RWPE2 (cell line): ENCODE data around the gene AFG3L2.

Experiments
- ATAC-seq: fragments of 200-7000 bp; cut with Tn5 transposase; 3 replicates; pipeline ENCODE4 v1.9.1; 2021; ENCODE audit warnings: low read depth
- DNase-seq: peaks from one replicate; pipeline ENCODE4 v3.0.0-alpha.2; 2020; ENCODE audit warnings: low spot score
- H3K27ac ChIP-seq: fragments of 450-650 bp; 2 replicates; pipeline ENCODE4 v1.5.1; 2017; ENCODE audit warnings: mild to moderate bottlenecking; ENCODE audit not compliant: poor library complexity, severe bottlenecking
- H3K27me3 ChIP-seq: fragments of 250-450 bp; sonication (Bioruptor Pico); 2 replicates; pipeline ENCODE4 v1.5.1; 2021; ENCODE audit warnings: mild to moderate bottlenecking, moderate library complexity; ENCODE audit not compliant: insufficient read depth, poor library complexity, severe bottlenecking
- H3K36me3 ChIP-seq: fragments of 250-450 bp; sonication (Bioruptor Pico); 2 replicates; pipeline ENCODE4 v1.5.1; 2020; ENCODE audit warnings: low read depth, mild to moderate bottlenecking, moderate library complexity
- H3K4me1 ChIP-seq: fragments of 250-450 bp; sonication (Bioruptor Pico); 2 replicates; pipeline ENCODE4 v1.5.1; 2021; ENCODE audit warnings: mild to moderate bottlenecking, moderate library complexity; ENCODE audit not compliant: insufficient read depth, poor library complexity, severe bottlenecking
- H3K4me3 ChIP-seq: fragments of 250-450 bp; sonication (Bioruptor Pico); 2 replicates; pipeline ENCODE4 v1.5.1; 2021; ENCODE audit warnings: mild to moderate bottlenecking, moderate library complexity; ENCODE audit not compliant: severe bottlenecking
- H3K9me3 ChIP-seq: fragments of 250-450 bp; sonication (Bioruptor Pico); 2 replicates; pipeline ENCODE4 v1.5.1; 2021; ENCODE audit warnings: mild to moderate bottlenecking, moderate library complexity; ENCODE audit not compliant: severe bottlenecking
- CTCF ChIP-seq: fragments of 450-650 bp; IDR thresholded peaks from one replicate; pipeline ENCODE4 v1.5.1; 2017; ENCODE audit warnings: mild to moderate bottlenecking, moderate library complexity; ENCODE audit not compliant: poor library complexity, severe bottlenecking

AFG3L2 gene

GRCh38 chr18:12295389-12296086 lies 81.5 kb downstream of the AFG3L2 start:
- Histone ChIP-seq H3K27ac (peak overlapping the region; percentile 57), H3K4me3 (no peak overlapping the region), H3K27me3 (no peaks in the 10 kb centered on the region), H3K36me3 (no peaks in the 10 kb centered on the region), H3K9me3 (peaks cover 3% of the 10 kb centered on the region), H3K4me1 (peaks cover 14% of the 10 kb centered on the region)
- ATAC-seq (peak; percentile 63), DNase-seq (no peak)
- no peak for TF ChIP-seq CTCF

- Histone ChIP-seq H3K27me3 (no peaks in the 10 kb centered on the region), H3K4me3 (no peak overlapping the region), H3K27ac (no peak overlapping the region), H3K9me3 (peaks cover 3% of the 10 kb centered on the region), H3K4me1 (peaks cover 17% of the 10 kb centered on the region), H3K36me3 (no peaks in the 10 kb centered on the region)
- ATAC-seq (no peak), DNase-seq (no peak)
- no peak for TF ChIP-seq CTCF
Observed at GRCh38 chr18:12293831-12294230, 83.2 kb downstream of the AFG3L2 start.

GRCh38 chr18:12291690-12292089 lies 85.3 kb downstream of the AFG3L2 start:
- no peaks in the 10 kb centered on the region for H3K27me3 ChIP-seq
- peaks cover 27% of the 10 kb centered on the region for H3K4me1 ChIP-seq
- peaks cover 1% of the 10 kb centered on the region for H3K9me3 ChIP-seq
- ATAC-seq (no peak), DNase-seq (no peak)
- no peak overlapping the region for H3K4me3 ChIP-seq
- TF ChIP-seq CTCF = no peak
- H3K27ac ChIP-seq = no peak overlapping the region
- H3K36me3 ChIP-seq = no peaks in the 10 kb centered on the region

- DNase-seq (no peak), ATAC-seq (no peak)
- no peak overlapping the region for H3K27ac ChIP-seq
- H3K4me1 ChIP-seq = peaks cover 22% of the 10 kb centered on the region
- no peak for TF ChIP-seq CTCF
- no peak overlapping the region for H3K4me3 ChIP-seq
- H3K36me3 ChIP-seq = no peaks in the 10 kb centered on the region
- H3K27me3 ChIP-seq = no peaks in the 10 kb centered on the region
- H3K9me3 ChIP-seq = no peaks in the 10 kb centered on the region
Observed at GRCh38 chr18:12291161-12291560, 85.9 kb downstream of the AFG3L2 start.

- Histone ChIP-seq H3K27ac (no peak overlapping the region), H3K4me1 (peaks cover 13% of the 10 kb centered on the region), H3K9me3 (no peaks in the 10 kb centered on the region), H3K27me3 (no peaks in the 10 kb centered on the region), H3K4me3 (no peak overlapping the region), H3K36me3 (no peaks in the 10 kb centered on the region)
- no peak for DNase-seq
- no peak for TF ChIP-seq CTCF
- no peak for ATAC-seq
Observed at GRCh38 chr18:12290086-12290485, 86.9 kb downstream of the AFG3L2 start.
